Colon (tissue), 2 donors: Measurements from ENCODE around the gene JUP.

ENCODE experiments used
- FAIRE-seq: peaks from 2 replicates; lab custom pipeline; 2012; peaks lifted over from hg19 to GRCh38; lab: Jason Lieb, UNC
- donor health status: control.
- donor health status: control.

The JUP gene

GRCh38 chr17:41758601-41759000 is 27.9 kb downstream of the JUP start:
- FAIRE-seq: no peak

GRCh38 chr17:41754066-41754465 is 32.4 kb downstream of the JUP start:
- FAIRE-seq: no peak

GRCh38 chr17:41751288-41751687 is 35.2 kb downstream of the JUP start:
- FAIRE-seq: no peak

- no peak for FAIRE-seq
These were observed 35.6 kb downstream of the JUP start for GRCh38 chr17:41750862-41751261.

DNA sequence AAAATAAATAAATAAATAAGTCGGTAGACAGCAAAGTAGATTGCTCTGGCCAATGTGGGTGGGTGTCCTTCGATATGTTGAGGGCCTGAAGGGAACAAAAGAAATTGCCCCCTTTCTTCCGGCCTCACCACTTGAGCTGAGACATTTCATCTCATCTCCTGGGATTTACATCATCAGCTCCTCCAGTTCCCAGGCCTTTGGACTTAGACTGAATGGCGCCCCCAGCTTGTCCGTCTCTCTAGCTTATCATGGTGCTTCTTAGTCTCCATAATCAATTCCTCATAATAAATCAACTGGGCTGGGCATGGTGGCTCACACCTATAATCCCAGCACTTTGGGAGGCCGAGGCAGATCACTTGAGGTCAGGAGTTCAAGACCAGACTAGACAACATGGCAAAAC is 38.2 kb downstream of the JUP start:
- FAIRE-seq: no peak

- no peak for FAIRE-seq
These were observed 44.8 kb downstream of the JUP start for GRCh38 chr17:41741709-41742108.

- no peak for FAIRE-seq
These were observed 46.0 kb downstream of the JUP start for GRCh38 chr17:41740506-41740905.

DNA sequence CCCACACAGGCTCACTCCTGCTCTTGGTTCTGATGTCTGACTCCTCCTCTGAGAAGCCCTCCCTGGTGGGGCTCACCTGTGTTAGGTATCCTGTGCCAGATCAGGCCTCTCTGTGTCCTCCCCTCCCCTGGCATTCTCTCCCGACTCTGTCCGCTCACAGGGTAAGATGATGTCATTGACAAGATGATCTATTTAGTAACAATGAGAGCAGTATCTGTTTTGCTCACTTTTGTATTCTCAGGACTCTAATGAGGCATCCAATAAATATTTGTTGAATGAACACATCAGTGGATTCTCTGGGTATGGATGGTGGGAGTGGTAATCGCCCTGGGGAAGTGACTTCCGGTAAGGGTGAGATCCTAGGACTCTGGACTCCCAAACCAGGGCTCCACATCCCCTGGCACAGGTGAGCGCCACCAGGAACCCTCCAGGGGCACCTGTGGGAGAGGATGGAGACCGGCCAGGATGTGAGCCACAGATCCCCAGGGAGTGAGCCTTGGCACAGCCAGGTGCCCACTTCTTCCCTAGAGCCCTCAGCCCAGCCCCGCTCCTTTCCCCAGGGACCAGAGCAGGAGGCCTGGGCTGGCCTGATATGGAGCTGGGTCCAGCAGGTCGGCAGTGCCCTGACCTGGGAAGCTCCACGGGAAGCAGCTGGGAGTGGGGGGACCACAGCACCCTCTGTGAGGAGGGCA is 46.7 kb downstream of the JUP start:
- no peak for FAIRE-seq

- FAIRE-seq: no peak
These were observed 47.8 kb downstream of the JUP start for GRCh38 chr17:41738801-41739112.

DNA sequence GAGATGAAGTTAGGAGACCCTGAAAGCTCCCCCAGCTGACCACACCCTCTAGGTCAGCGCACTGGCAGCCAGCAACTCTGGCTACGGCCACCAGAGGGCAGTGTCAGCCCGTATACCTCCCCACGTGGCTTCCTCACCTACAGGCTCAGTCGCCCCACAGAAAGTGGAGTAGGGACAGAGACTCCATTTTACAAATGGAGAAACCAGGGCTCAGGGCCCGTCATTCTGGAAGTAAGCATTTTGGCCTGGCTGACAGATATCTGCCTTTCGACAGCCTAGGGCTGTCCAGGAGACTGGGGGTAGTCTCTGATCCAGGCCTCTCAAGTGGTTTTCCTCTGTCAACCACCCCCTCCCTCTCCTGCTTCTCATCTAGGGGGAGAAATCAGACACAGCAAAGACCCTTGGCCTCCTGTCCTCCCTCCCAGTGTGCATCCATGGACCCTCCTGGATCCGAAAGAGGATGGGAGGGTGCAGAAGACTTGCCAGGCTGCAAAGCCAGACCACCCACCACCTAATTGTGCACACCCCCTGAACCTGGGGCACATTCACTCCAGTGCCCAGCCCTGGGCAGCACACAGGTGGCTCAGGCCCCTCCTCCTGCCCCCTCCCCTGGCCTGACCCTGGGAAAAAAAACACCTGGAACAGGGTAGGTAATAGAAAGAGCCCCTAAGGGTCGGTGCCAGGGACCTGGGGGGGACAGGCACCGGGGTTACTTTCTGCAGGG is 48.3 kb downstream of the JUP start:
- FAIRE-seq: no peak

GRCh38 chr17:41737680-41738023 is 48.9 kb downstream of the JUP start:
- FAIRE-seq: no peak

GRCh38 chr17:41736983-41737679 is 49.4 kb downstream of the JUP start:
- FAIRE-seq: no peak

DNA sequence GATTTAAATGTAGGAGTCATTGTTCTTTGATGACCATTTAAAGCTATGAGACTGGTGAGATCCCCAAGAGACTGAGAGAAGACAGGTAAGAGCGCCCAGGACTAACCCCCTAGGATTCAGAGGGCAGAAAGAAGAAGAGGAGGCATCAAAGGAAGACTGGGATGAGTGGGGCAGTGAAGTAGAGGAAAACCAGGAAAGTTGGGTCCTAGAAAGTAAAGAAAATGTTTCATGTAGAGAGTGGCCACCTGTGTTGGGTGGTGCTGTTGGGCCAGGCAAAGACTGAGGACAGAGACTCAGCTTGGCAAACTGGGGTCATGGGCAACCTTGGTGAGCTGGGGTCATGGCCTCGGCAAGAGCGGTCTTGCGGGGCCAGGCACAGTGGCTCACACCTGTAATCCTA is 50.8 kb downstream of the JUP start:
- FAIRE-seq: no peak

- FAIRE-seq: no peak
These were observed 51.6 kb downstream of the JUP start for GRCh38 chr17:41734949-41735313.

DNA sequence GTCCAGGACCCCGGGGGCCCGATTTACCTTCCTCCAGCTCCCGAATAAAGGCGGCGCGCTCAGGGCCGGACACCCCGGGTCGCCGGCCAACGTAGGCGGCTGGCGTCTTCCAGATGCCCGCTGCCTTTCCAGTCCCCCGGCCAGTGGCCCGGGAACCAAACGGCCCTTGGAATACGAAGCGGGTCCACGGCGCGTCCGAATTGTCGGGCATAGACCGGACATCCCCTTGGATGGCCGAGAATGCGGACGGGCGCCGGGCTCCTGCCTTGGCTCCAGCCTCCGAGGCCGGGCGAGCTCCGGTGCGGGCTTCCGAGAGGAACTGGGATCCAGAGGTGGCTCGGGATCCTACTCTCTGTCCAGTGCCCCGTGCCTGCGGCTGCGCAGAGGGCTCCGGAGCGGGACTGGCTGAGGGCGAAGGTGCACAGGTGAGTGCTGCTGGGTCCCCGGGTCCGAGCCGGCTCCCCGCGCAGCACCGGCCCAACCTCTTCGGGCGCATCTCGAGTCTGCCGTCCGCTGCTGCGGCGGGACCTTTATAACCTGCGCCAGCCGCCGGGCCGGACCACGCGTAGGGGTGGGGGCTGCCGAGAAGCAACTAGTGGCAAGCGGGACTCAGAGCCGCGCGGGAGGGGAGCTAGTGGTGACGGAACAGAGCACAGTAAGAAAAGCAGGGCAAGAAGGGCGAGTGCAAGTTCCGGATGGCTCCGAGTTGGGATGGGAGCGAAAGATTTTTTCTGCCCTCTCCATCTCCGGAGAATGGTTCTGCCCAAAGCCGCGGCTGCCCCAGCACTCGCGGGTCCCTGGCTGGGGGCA is 52.2 kb downstream of the JUP start, which contains the start of gene HAP1:
Gene HAP1 (minus strand): TSS at position 505 of the 810 bp plus-strand sequence. CDS start 9 bp downstream, at position 496.
- FAIRE-seq: no peak

- FAIRE-seq: no peak
These were observed 53.0 kb downstream of the JUP start for GRCh38 chr17:41733348-41734138.

GRCh38 chr17:41731836-41732235 is 54.7 kb downstream of the JUP start:
- no peak for FAIRE-seq

- FAIRE-seq: no peak
These were observed 56.0 kb downstream of the JUP start for GRCh38 chr17:41730479-41730878.

DNA sequence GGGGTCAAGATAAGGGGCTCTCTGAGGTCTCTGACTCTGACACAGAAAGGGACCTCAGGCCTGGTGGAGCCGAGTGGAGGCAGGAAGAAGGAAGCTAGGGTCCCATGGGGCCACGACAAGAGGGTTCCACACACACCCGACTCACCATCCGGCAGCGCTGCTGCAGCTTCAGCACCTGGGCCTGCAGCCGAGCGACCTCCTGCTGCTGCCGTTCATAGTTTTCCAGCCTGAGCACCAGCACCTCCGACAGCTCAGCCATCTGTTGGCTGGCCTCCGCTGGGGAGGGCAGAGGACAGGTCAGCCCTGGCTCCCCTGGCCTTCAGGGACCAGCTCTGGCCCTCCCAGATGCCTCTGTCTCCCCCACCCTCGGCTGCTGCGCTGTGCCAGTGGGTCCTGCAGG is 58.5 kb downstream of the JUP start:
- no peak for FAIRE-seq

DNA sequence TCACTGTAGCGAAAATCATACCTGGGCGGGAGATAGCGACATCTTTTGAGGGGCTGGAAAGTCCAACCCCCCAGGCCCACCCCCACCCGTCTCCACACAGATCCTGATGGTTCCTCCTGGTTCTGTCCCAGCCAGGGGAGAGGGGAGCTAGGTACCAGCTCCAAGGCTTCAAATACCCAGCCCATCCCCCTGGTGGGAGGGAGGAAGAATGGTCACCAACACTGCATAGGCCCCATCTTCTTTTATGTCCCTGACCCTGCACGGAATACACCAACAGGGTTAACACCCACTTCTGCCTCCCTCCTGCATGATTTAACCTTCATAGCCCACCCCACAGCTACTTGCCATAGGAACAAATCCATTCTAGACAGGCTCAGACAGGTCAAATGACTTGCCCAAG is 61.4 kb downstream of the JUP start:
- no peak for FAIRE-seq

DNA sequence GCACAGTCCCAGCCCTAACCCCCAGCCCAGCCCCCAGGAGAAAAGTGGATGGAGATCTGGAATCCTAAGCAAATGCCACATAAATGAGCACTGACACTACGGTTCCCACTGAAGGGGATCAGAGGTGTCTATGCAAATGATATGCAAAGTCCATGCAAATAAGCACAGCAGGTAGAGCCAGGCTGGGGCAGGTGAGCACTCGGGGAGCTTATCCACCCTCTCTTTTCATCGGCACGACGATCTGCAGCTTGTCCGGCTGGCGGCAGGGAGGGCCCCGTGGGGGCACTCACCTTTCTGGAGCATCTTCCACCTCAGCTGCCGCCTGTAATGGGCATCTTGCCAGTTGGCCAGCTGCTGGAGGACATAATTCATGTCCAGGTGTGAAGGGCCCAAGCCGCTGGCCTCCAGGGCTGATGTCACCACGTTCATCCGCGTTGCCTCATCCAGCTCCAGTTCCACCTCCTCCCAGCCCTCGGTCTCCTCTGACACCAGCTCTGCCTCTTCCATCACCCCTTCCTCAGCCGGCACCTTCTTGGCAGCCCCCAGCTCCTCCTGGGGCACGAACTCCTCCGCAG is 61.9 kb downstream of the JUP start:
- FAIRE-seq: no peak
